DMS 273 (cell line): Measurements from ENCODE around the gene ANGPTL7.
A peak's percentile ranks its signal among the peaks of the same experiment; 100 is the strongest.
"Not testable (repeated sequence)": the region's sequence is repeated elsewhere in the genome, so short reads cannot be mapped to it uniquely, and the experiment has no call there.

ENCODE experiments used
- DNase-seq: peaks from one replicate; lab custom pipeline; 2025; ENCODE audit not compliant: unreplicated experiment; lab: John Stamatoyannopoulos, UW

The ANGPTL7 gene

DNA sequence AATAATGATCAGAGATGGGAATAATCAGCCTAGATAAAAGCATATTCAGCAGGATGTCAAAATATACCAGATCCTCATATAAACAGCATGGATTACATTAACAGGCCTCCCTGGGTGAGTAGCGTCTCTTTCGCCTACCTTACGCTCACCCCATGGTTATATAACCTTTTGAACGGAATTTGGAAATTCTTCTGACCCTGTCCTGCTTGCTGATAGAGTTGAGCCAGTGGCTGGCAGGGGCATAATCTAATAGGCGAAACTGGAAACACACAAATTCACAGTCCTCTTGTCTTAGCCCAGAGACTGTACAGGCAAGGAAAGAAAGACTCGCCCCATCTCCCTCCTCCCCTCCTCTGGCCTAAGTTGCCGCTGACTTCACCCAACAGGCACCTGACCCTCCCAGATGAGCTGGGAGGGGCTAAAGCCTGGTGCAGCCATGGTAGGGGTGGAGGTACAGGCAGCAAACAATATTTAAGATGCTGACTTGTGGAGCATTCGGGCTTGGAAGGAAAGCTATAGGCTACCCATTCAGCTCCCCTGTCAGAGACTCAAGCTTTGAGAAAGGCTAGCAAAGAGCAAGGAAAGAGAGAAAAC is at the start of gene ANGPTL7:
Gene ANGPTL7 (plus strand): TSS at position 498 of the 594 bp plus-strand sequence. CDS start 225 bp downstream, outside the sequence.
- no peak for DNase-seq

- no peak for DNase-seq
Observed at GRCh38 chr1:11142618-11143391, 46.4 kb upstream of the ANGPTL7 start.

DNA sequence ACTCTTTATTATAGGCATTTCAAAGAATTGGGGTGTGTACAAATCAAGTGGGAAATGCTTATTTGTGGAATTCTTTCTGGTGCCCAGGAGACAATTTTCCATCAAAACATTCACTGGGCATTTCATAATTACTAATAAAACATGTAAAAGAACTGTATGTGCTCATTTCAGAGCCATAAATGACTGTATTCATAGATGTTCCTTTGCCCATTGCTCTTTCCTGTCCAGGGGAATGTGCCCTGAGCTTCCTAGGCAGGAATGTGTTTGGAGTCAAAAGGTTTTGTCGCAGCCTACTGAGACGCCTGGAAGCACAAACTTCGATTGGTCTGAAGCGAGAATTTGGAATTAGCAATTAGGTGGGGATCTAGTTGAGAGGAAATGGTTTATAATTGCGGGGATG is 45.8 kb upstream of the ANGPTL7 start:
- DNase-seq: no peak

GRCh38 chr1:11143907-11144306 is 45.2 kb upstream of the ANGPTL7 start:
- DNase-seq: no peak

DNA sequence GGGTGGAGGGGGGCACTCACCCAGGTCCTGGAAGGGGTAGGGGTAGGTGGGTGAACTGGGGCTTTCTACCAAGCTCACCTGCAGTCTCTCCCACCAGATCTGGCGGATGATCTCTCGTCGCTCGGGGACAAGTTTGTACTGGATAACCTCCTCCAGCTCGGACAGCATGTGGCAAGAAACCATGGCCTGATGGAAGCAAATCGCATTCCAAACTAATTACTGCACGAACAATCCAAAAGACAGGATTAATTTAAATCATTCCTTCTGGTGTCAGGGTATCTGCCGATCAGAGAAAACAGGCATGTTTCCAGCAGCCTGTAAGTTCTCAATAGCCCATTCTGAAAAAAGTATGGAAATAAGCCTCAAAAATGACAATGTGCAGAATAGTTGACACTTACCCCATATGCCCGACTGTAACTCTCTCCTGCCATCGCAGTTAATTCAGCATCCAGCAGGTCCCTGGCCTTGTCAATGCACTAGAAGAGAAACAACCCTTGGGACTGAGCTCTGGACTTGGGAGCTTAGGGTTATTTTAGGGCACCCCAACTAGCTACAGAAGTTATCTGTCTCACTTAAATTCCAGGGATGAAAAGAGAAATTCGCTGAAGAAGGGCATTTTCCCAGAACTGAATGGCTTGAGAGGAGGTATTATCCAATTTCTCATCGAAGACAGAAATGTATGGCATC is 44.4 kb upstream of the ANGPTL7 start:
- no peak for DNase-seq

DNA sequence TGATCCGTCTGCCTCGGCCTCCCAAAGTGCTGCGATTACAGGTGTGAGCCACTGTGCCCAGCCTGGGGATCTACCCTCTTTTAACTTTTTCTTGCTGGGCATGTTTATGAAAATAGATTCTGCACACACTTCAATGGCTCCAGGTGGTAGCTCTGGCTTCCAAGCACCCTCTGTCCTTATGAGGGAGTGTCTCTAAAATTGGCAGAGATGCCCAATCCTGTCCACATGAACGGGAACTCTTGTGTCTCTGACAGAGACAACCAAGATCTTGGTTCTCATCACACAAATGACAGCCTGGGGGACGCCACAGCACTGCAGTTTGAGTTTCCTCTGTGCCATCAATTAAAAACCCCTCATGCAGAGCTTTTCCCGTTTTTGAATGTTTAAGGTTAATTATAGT is 43.4 kb upstream of the ANGPTL7 start:
- DNase-seq: no peak

DNA sequence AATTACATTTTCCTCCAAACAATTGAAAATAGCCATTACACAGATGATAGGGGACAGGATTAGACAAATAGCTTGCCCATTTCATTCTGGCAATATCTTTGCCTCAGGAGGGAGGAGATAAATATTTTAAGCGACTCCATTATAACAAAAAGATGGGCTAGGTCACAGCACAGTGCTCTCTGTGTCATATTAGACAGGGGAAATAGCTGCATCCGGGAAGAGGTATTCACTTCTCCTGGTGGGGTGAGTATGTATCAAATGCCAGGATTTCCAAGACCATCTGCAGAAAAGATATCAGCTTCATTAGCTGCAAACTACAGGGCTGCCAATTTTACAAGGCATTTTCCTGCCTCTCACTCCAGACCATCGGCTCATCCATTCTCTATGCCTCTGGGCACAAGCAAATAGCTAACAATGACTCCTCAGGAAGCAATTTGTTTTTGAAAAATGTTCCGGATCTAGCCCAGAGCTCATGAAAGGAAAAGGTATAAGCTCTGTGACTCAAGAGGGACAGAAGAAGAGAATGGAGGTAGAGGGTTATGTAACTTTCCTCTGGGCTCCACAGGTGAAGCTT is 41.9 kb upstream of the ANGPTL7 start:
- no peak for DNase-seq

DNA sequence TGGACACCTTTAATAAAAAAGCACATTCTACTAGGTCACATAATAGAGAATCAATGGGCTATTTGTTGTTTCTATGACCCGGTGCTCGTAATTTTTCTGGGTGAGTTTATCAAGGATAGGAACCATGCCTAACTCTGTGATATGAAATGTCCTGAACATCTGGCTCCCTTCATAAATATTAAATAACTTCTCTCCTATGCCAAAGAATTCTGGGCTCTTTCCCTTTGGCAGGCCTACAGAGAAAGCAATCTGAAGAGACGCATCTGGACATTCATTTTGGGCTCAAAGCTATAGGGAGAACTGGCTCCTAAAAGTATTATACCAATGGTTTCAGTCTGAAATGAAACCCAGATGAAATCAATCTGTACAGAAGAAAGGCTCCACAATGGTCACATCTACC is 38.8 kb upstream of the ANGPTL7 start:
- DNase-seq: peak; percentile 50

- DNase-seq: no peak
Observed at GRCh38 chr1:11151114-11151513, 38.0 kb upstream of the ANGPTL7 start.

DNA sequence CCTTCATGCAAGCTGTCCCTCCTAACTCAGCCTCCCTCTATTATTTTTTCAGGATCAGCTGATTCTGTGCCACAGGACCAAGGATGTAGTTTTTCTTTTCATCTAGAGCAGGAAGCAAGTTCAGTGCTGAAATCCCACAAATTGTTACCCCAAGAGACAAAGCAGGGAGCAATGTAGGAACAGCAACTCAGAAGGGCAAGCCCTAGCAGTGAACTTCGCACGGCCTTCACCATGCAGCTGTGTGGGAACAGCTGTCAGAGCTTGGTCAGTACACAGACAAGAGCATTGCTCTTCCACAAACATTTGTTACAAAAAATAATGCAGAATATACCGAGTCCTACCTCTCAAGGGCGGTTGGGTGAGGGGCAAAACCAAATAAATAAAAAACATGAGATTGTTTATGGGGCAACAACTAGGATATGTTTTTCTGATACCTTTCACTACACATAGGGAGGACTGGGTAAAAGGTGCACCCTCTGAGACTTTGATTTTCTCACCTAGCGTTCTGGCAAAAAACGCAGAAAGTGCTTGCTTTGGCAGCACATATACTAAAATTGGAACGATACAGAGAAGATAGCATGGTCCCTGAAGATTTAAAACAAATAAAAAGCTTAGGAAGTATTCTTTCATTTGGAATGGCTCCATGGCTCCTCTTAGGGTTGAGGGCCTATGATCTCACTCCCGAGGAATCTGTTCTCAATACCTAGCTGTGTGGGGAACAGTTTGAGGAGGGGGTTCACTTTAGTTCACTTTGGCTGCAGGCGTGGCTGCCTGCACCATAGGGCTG is 37.1 kb upstream of the ANGPTL7 start:
- no peak for DNase-seq

GRCh38 chr1:11152755-11153154 is 36.4 kb upstream of the ANGPTL7 start:
- DNase-seq: no peak

GRCh38 chr1:11153184-11153583 is 36.0 kb upstream of the ANGPTL7 start:
- no peak for DNase-seq

DNA sequence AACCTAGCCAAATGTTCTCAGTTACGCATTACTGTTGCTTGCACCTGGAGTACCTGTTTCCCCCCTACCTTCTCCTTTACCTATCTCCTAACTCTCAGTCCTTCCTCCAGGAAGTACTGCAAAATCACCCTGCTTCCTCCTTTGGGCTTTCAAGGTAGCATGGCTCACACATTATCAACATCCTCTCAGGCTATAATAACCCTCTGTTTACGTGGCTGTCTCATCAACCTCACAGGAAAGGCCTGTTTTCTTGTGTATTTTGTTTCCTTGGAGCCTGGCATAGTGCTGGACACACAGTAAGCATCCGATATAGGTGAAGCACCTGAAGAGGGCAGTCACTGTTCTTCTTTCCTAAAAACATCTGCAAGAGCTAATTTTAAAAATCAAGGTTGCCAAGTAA is 32.7 kb upstream of the ANGPTL7 start:
- no peak for DNase-seq

GRCh38 chr1:11156963-11157362 is 32.2 kb upstream of the ANGPTL7 start:
- no peak for DNase-seq

GRCh38 chr1:11157394-11157793 is 31.8 kb upstream of the ANGPTL7 start:
- peak; percentile 81 for DNase-seq

GRCh38 chr1:11157867-11158266 is 31.3 kb upstream of the ANGPTL7 start:
- DNase-seq: peak; percentile 96

DNA sequence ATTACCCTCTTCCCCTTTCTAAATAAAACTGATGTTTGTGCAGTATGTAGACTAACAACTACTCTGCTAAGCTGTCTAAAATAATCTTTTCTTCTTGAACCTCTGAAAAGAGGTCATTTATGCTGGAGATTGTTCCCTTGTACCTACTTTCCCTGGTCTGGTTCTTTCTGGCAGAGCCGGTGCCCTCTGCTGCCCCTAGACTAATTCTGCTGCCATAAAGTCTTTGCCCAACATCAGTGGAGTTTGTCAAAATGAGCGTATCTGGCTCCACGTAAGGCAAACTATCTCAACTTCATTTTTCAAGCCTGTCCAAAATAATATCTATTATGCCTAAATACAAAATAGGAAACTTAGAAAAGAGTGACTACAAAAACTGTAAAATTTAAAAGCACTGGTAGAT is 30.9 kb upstream of the ANGPTL7 start:
- DNase-seq: peak; percentile 39

DNA sequence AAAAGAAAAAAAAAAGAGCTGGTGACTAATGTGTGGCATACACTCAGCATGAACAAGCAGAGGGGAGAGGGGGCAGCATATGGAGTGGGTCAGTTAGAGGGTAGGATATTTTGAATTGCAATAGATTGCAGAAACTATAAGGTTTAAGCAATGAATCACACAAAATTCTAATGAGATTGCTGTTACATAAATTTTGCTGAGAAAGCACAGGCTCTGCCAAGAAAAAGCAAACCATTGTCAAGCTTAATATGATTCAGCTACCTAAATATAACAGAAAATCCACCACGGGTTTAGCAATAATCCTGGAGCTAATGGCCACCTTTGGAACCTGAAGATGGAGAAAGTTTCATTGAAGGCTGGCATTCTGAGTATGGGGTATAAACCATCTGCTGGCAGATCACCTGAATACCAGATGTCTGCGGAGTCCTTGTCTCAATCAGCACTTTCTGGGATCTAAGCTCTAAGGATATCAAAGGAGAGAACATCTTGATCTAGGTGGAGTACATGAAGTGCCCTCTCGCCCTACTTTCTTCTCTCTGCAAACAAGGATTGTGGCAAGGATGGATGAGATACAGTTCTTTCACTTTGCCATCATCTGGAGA is 30.3 kb upstream of the ANGPTL7 start:
- DNase-seq: peak; percentile 55

- not testable (repeated sequence) for DNase-seq
Observed at GRCh38 chr1:11162752-11163151, 26.4 kb upstream of the ANGPTL7 start.

- not testable (repeated sequence) for DNase-seq
Observed at GRCh38 chr1:11166744-11167143, 22.4 kb upstream of the ANGPTL7 start.

- no peak for DNase-seq
Observed at GRCh38 chr1:11168731-11169130, 20.4 kb upstream of the ANGPTL7 start.
